SK-N-SH treated with all-trans-retinoic acid at 6 μM for 48 hours (cell line): ENCODE data around the gene PLXNB1.

ENCODE experiments used
- CREB5 ChIP-seq: fragments of 250-450 bp; sonication (Bioruptor Pico); IDR thresholded peaks from 2 replicates; pipeline ENCODE4 v1.5.1; 2020; ENCODE audit warnings: low read depth, mild to moderate bottlenecking, moderate library complexity
- CSDC2 ChIP-seq: fragments of 250-450 bp; sonication (Bioruptor Pico); IDR thresholded peaks from 2 replicates; pipeline ENCODE4 v1.5.0; 2020; ENCODE audit warnings: mild to moderate bottlenecking, moderate library complexity
- CSRNP3 ChIP-seq: fragments of 250-450 bp; sonication (Bioruptor Pico); IDR thresholded peaks from 2 replicates; pipeline ENCODE4 v1.5.1; 2021; ENCODE audit warnings: mild to moderate bottlenecking, moderate library complexity
- ESRRG ChIP-seq: fragments of 250-450 bp; sonication (Bioruptor Pico); IDR thresholded peaks from 2 replicates; pipeline ENCODE4 v1.6.1; 2021; ENCODE audit warnings: mild to moderate bottlenecking
- GLIS3 ChIP-seq: fragments of 250-450 bp; sonication (Bioruptor Pico); IDR thresholded peaks from 2 replicates; pipeline ENCODE4 v1.5.0; 2020; ENCODE audit warnings: mild to moderate bottlenecking, moderate library complexity
- PATZ1 ChIP-seq: fragments of 250-450 bp; sonication (Bioruptor Pico); IDR thresholded peaks from 2 replicates; pipeline ENCODE4 v1.8.0; 2020; ENCODE audit warnings: mild to moderate bottlenecking, moderate library complexity, borderline replicate concordance
- POU6F1 ChIP-seq: fragments of 250-450 bp; sonication (Bioruptor Pico); IDR thresholded peaks from 2 replicates; pipeline ENCODE4 v1.8.0; 2021; ENCODE audit warnings: low read depth, mild to moderate bottlenecking, moderate library complexity, borderline replicate concordance
- TOX ChIP-seq: fragments of 250-450 bp; sonication (Bioruptor Pico); IDR thresholded peaks from 2 replicates; pipeline ENCODE4 v1.8.0; 2021; ENCODE audit warnings: mild to moderate bottlenecking, moderate library complexity, borderline replicate concordance
- TSHZ2 ChIP-seq: fragments of 250-450 bp; sonication (Bioruptor Pico); IDR thresholded peaks from 2 replicates; pipeline ENCODE4 v1.5.0; 2020; ENCODE audit warnings: mild to moderate bottlenecking, moderate library complexity
- ZC3H10 ChIP-seq: fragments of 250-450 bp; sonication (Bioruptor Pico); IDR thresholded peaks from 2 replicates; pipeline ENCODE4 v1.5.1; 2021; ENCODE audit warnings: mild to moderate bottlenecking, moderate library complexity
- ZFP3 ChIP-seq: fragments of 250-450 bp; sonication (Bioruptor Pico); IDR thresholded peaks from 2 replicates; pipeline ENCODE4 v1.5.0; 2020; ENCODE audit warnings: mild to moderate bottlenecking, moderate library complexity
- ZNF565 ChIP-seq: fragments of 450-650 bp; formaldehyde crosslinking; conservative IDR thresholded peaks from 2 replicates; pipeline ENCODE4 v1.5.0; 2020; ENCODE audit warnings: low read depth, mild to moderate bottlenecking, moderate library complexity

GRCh38 chr3:48473617-48473952 is 43.7 kb upstream of the PLXNB1 start:
- TF ChIP-seq ESRRG (CRISPR knock-in tag) (no peak), CSDC2 (no peak), PATZ1 (CRISPR knock-in tag) (no peak), ZNF565 (CRISPR knock-in tag) (no peak), GLIS3 (no peak), POU6F1 (CRISPR knock-in tag) (no peak), CREB5 (CRISPR knock-in tag) (no peak), ZFP3 (CRISPR knock-in tag) (no peak), ZC3H10 (CRISPR knock-in tag) (no peak), TSHZ2 (CRISPR knock-in tag) (no peak), TOX (CRISPR knock-in tag) (no peak), CSRNP3 (CRISPR knock-in tag) (no peak)
